ENCODE measurements around the gene SUV39H2. TPM values are rescaled to one million over a fixed set of nuclear protein-coding genes. Genes with fewer than 3 reads are reported as not detected.

SUV39H2 gene
- total and polyA plus RNA-seq, 4 donors, result 1.8 to 7.5 (median 2.9) TPM

DNA sequence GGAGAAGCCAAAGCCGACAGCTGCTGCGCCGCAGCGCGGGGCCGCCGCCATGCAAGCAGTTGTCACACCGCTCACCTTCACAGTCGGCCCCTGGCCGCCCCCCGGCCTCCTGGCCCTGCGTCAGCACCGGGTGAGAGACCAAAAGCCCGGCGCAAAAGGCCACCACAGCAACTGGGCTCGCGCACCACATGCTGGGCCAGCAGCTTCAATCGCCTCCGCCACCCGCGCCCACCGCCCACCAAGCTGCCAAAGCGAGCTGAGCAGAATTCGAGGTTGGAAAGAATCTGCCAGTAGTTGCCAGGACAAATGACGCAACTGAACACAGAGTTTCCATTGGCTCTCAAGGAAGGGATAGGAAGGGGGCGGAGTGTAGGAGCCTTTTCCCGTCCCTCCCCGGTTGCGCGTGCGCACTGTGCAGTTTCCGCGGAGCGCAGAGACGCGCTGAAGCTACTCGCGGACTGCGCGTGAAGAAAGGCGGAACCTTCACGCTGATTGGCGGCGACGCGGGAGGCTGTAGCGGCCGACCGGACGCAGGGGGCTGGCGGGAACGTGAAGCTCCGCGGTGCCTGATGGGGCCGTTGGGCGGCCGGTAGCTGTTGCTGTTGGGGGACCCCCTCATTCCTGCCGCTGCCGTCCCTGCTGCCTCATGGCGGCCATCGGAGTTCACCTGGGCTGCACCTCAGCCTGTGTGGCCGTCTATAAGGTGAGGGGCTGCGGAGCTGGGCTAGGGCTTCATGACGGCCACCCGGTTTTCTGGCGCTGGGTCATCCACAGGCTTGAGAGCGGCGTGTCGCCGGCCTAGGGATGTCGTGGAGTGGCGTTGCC, 40.7 kb upstream of the SUV39H2 start, which contains the start of the genes CDNF, HSPA14 and MSANTD7:
Gene CDNF, minus strand, starts transcription at position 281 of the 825 bp plus-strand sequence. Its CDS starts 91 bp downstream, at position 190.
Gene HSPA14, plus strand, starts transcription at position 550 of the 825 bp plus-strand sequence. Its CDS starts 97 bp downstream, at position 647.
Gene MSANTD7, plus strand, starts transcription at position 550 of the 825 bp plus-strand sequence. CDS start 3,979 bp downstream, outside the sequence.
- WGBS, result under 1% methylated on average over 72 of the region's 72 CpGs
- TF ChIP-seq NR2F2 (IDR thresholded peaks at IDR 0.05) (no peak), YY1 (IDR thresholded peaks at IDR 0.05) (peak; percentile 91), GABPA (IDR thresholded peaks at IDR 0.05 in 1 of 2, conservative IDR thresholded peaks at IDR 0.05 in 1 of 2) (peak in 1 of 2 donors; percentile 91), HNF4A (conservative IDR thresholded peaks at IDR 0.05) (peak in 1 of 2 donors; percentile 26), FOXA1 (IDR thresholded peaks at IDR 0.05) (no peak), RAD21 (IDR thresholded peaks at IDR 0.05) (peak; percentile 39 to 60), HNF4G (IDR thresholded peaks at IDR 0.05) (no peak), JUND (IDR thresholded peaks at IDR 0.05) (no peak), FOXA2 (IDR thresholded peaks at IDR 0.05) (no peak), RXRA (IDR thresholded peaks at IDR 0.05) (peak in 1 of 2 donors; percentile 15), EGR1 (IDR thresholded peaks at IDR 0.05; ENCODE audit: low read depth in 2 of 2) (peak; percentile 24 to 30), SP1 (IDR thresholded peaks at IDR 0.05) (peak; percentile 79), TAF1 (conservative IDR thresholded peaks at IDR 0.05) (peak; percentile 38)
- TF ChIP-seq, protein P1, sequence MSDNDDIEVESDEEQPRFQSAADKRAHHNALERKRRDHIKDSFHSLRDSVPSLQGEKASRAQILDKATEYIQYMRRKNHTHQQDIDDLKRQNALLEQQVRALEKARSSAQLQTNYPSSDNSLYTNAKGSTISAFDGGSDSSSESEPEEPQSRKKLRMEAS (IDR thresholded peaks at IDR 0.05), result peak; percentile 43
- TF ChIP-seq, protein P2, sequence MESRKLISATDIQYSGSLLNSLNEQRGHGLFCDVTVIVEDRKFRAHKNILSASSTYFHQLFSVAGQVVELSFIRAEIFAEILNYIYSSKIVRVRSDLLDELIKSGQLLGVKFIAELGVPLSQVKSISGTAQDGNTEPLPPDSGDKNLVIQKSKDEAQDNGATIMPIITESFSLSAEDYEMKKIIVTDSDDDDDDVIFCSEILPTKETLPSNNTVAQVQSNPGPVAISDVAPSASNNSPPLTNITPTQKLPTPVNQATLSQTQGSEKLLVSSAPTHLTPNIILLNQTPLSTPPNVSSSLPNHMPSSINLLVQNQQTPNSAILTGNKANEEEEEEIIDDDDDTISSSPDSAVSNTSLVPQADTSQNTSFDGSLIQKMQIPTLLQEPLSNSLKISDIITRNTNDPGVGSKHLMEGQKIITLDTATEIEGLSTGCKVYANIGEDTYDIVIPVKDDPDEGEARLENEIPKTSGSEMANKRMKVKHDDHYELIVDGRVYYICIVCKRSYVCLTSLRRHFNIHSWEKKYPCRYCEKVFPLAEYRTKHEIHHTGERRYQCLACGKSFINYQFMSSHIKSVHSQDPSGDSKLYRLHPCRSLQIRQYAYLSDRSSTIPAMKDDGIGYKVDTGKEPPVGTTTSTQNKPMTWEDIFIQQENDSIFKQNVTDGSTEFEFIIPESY (IDR thresholded peaks at IDR 0.05), result peak; percentile 96
- TF ChIP-seq, protein P3, sequence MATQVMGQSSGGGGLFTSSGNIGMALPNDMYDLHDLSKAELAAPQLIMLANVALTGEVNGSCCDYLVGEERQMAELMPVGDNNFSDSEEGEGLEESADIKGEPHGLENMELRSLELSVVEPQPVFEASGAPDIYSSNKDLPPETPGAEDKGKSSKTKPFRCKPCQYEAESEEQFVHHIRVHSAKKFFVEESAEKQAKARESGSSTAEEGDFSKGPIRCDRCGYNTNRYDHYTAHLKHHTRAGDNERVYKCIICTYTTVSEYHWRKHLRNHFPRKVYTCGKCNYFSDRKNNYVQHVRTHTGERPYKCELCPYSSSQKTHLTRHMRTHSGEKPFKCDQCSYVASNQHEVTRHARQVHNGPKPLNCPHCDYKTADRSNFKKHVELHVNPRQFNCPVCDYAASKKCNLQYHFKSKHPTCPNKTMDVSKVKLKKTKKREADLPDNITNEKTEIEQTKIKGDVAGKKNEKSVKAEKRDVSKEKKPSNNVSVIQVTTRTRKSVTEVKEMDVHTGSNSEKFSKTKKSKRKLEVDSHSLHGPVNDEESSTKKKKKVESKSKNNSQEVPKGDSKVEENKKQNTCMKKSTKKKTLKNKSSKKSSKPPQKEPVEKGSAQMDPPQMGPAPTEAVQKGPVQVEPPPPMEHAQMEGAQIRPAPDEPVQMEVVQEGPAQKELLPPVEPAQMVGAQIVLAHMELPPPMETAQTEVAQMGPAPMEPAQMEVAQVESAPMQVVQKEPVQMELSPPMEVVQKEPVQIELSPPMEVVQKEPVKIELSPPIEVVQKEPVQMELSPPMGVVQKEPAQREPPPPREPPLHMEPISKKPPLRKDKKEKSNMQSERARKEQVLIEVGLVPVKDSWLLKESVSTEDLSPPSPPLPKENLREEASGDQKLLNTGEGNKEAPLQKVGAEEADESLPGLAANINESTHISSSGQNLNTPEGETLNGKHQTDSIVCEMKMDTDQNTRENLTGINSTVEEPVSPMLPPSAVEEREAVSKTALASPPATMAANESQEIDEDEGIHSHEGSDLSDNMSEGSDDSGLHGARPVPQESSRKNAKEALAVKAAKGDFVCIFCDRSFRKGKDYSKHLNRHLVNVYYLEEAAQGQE (IDR thresholded peaks at IDR 0.05), result peak; percentile 93
- TF ChIP-seq, protein P4, sequence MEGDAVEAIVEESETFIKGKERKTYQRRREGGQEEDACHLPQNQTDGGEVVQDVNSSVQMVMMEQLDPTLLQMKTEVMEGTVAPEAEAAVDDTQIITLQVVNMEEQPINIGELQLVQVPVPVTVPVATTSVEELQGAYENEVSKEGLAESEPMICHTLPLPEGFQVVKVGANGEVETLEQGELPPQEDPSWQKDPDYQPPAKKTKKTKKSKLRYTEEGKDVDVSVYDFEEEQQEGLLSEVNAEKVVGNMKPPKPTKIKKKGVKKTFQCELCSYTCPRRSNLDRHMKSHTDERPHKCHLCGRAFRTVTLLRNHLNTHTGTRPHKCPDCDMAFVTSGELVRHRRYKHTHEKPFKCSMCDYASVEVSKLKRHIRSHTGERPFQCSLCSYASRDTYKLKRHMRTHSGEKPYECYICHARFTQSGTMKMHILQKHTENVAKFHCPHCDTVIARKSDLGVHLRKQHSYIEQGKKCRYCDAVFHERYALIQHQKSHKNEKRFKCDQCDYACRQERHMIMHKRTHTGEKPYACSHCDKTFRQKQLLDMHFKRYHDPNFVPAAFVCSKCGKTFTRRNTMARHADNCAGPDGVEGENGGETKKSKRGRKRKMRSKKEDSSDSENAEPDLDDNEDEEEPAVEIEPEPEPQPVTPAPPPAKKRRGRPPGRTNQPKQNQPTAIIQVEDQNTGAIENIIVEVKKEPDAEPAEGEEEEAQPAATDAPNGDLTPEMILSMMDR (IDR thresholded peaks at IDR 0.05; ENCODE audit: low read depth, low read length, missing input control), result no peak
- TF ChIP-seq, protein P5, sequence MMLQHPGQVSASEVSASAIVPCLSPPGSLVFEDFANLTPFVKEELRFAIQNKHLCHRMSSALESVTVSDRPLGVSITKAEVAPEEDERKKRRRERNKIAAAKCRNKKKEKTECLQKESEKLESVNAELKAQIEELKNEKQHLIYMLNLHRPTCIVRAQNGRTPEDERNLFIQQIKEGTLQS (IDR thresholded peaks at IDR 0.05), result peak; percentile 51
- Histone ChIP-seq H3K36me3 (ENCODE audit: control insufficient read depth in 4 of 4, insufficient read depth in 3 of 4, low read depth in 1 of 4, low read length in 3 of 4) (peaks cover 1 to 18% (median 13%) of the 10 kb centered on the region in 4 donors), H3K4me3 (ENCODE audit: low read depth in 1 of 3, low read length in 3 of 3) (peak within 1 kb of the TSS; percentile 95 to 98 (median 97)), H3K27me3 (ENCODE audit: control insufficient read depth in 4 of 4, insufficient read depth in 4 of 4, low read length in 3 of 4) (no peaks in the 10 kb centered on the region), H3K9me3 (ENCODE audit: control insufficient read depth in 4 of 4, low read length in 3 of 4) (no peaks in the 10 kb centered on the region), H3K27ac (ENCODE audit: low read depth in 1 of 2, low read length in 2 of 2) (peak within 1 kb of the TSS; percentile 88 to 95), H3K9ac (ENCODE audit: low read depth in 1 of 2, low read length in 2 of 2) (peak within 1 kb of the TSS; percentile 82 to 90), H3K4me1 (ENCODE audit: control insufficient read depth in 4 of 4, insufficient read depth in 4 of 4, low read length in 3 of 4) (peaks cover 0 to 19% (median 9%) of the 10 kb centered on the region in 4 donors)
- peak; percentile 99 for DNase-seq (ENCODE audit: low spot score)
